ENCODE data around the gene COX10.
"Not testable (repeated sequence)": the region's sequence is repeated elsewhere in the genome, so short reads cannot be mapped to it uniquely, and the experiment has no call there.

The COX10 gene

GRCh38 chr17:14205992-14206461 lies 136.7 kb downstream of the COX10 start:
- no peak for DNase-seq (ENCODE audit: low spot score)

GRCh38 chr17:14206891-14207290 lies 137.6 kb downstream of the COX10 start:
- DNase-seq (ENCODE audit: low spot score) = no peak

- DNase-seq (ENCODE audit: low spot score) = no peak
Measured at GRCh38 chr17:14207791-14208190, 138.5 kb downstream of the COX10 start.

GRCh38 chr17:14209215-14209614 lies 139.9 kb downstream of the COX10 start:
- DNase-seq (ENCODE audit: low spot score) = no peak

GRCh38 chr17:14211246-14211645 lies 141.9 kb downstream of the COX10 start:
- DNase-seq (ENCODE audit: low spot score) = no peak

GRCh38 chr17:14211801-14212200 lies 142.5 kb downstream of the COX10 start:
- no peak for DNase-seq (ENCODE audit: low spot score)

GRCh38 chr17:14212401-14212800 lies 143.1 kb downstream of the COX10 start:
- no peak for DNase-seq (ENCODE audit: low spot score)

- peak; percentile 51 for DNase-seq (ENCODE audit: low spot score)
Measured at GRCh38 chr17:14214271-14214670, 145.0 kb downstream of the COX10 start.

GRCh38 chr17:14222611-14223010 lies 153.3 kb downstream of the COX10 start:
- no peak for DNase-seq (ENCODE audit: low spot score)

- no peak for DNase-seq (ENCODE audit: low spot score)
Measured at GRCh38 chr17:14225254-14225980, 156.1 kb downstream of the COX10 start.

GRCh38 chr17:14227052-14227451 lies 157.7 kb downstream of the COX10 start:
- no peak for DNase-seq (ENCODE audit: low spot score)

- no peak for DNase-seq (ENCODE audit: low spot score)
Measured at GRCh38 chr17:14228903-14229302, 159.6 kb downstream of the COX10 start.

GRCh38 chr17:14231187-14231586 lies 161.9 kb downstream of the COX10 start:
- not testable (repeated sequence) for DNase-seq (ENCODE audit: low spot score)

GRCh38 chr17:14235047-14235446 lies 165.7 kb downstream of the COX10 start:
- not testable (repeated sequence) for DNase-seq (ENCODE audit: low spot score)

GRCh38 chr17:14236032-14236431 lies 166.7 kb downstream of the COX10 start:
- not testable (repeated sequence) for DNase-seq (ENCODE audit: low spot score)

GRCh38 chr17:14236762-14237161 lies 167.5 kb downstream of the COX10 start, which contains the start of gene CDRT15:
TSS of gene CDRT15 (minus strand) at chr17:14236862. CDS start at chr17:14236833, 29 bp downstream.
- DNase-seq (ENCODE audit: low spot score) = not testable (repeated sequence)

GRCh38 chr17:14239271-14239670 lies 170.0 kb downstream of the COX10 start:
- DNase-seq (ENCODE audit: low spot score) = not testable (repeated sequence)

GRCh38 chr17:14245002-14245401 lies 175.7 kb downstream of the COX10 start:
- no peak for DNase-seq (ENCODE audit: low spot score)

GRCh38 chr17:14245629-14246028 lies 176.3 kb downstream of the COX10 start:
- no peak for DNase-seq (ENCODE audit: low spot score)

Data from kidney capillary endothelial cell (primary cell).